ENCODE results near the gene TMEM60.
"Not testable (repeated sequence)": the region's sequence is repeated elsewhere in the genome, so short reads cannot be mapped to it uniquely, and the experiment has no call there.

The TMEM60 gene

DNA sequence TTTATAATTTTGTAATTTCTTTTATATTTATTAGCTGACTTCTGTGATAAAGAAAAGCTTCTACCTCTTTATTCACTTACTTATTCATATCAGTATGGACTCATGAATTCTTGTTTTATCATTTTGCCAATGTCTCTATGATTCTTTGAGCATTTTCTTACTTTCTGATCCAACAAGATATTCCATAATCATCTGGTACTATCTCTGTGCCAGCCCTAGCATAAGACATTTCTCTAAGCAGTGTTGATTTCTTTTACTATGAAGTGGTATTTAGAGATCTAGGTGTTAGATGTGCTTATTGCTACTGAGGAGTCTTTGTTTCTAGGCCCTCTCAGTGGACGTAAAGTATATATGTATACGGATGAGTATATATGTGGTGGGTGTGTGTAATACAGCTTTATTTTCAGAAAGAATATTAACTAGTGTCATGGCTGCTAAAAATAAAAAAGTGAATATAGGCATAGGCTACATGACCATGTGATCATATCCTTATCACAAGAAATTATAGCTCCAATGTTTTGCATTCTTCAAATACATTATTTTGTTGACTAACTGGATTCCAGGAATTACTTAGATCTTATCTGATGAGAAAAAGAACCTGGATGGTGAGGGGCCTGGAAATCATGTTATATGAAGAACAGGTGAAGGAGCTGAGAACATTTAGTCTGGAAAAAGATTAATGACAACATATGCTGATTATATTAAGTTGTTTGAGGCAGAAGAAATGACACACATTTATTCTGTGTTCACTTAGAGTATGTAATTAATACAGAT is 13.5 kb upstream of the TMEM60 start:
- no peak for DNase-seq

- no peak for DNase-seq
These were observed 10.3 kb upstream of the TMEM60 start for GRCh38 chr7:77808517-77808916.

- DNase-seq, result no peak
These were observed 8.2 kb upstream of the TMEM60 start for GRCh38 chr7:77806425-77806824.

- peak; percentile 46 for DNase-seq
These were observed 4.5 kb upstream of the TMEM60 start for GRCh38 chr7:77802557-77803405.

GRCh38 chr7:77800730-77801129 is 2.5 kb upstream of the TMEM60 start:
- no peak for DNase-seq

DNA sequence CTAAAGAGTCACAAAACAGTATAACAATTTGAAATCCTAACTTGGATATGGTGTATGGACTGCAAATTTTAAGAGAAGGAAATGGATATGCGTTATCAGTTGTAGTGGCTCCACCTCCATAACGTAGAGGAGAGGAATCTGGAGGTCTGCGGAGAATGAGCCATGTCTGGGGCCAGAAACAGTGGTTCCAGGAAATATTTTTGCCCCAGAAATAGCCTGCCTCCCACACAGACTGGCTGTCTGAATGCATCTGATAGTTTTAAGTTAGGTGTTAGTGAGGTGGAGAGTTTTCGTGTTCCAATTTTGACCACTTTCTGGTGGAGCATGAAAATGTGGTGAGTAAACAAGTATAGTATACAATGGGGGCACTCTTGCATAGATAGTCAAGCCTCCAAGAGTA is 1.9 kb upstream of the TMEM60 start:
- DNase-seq, result peak; percentile 41

GRCh38 chr7:77799078-77799964 is 1.1 kb upstream of the TMEM60 start:
- DNase-seq, result peak; percentile 29

DNA sequence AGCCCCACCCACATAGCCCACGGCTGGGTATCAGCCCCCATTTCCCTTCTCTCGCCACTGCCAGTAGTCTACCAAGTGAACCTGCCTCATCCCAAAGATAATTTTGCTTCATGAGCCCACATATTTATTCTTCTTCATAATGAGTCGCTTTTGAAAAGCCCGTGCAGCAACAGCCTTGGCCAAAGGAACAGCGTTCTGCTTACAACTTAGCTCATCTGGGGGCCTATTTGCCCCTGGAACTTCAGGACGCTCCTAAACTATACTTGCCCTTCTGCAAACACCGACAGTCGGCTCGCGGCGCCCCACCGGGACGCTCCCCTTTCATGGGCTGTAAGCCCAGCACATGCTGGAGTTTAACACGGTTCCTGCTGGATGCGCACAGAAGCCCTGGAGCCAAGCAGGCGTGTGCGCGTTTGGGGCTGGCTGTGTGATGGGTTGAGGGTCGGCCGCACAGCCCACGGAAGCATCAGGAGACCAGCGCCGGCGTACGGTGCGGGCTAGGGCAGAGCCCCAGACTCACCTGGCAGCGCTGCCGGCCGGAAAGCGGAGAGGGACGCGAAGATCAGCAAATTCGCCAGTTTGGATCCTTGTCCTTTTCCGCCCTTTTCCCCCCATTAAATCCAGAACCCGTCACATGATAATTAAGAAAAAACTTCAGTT is 370 bp downstream of the TMEM60 start:
- no peak for DNase-seq

DNA sequence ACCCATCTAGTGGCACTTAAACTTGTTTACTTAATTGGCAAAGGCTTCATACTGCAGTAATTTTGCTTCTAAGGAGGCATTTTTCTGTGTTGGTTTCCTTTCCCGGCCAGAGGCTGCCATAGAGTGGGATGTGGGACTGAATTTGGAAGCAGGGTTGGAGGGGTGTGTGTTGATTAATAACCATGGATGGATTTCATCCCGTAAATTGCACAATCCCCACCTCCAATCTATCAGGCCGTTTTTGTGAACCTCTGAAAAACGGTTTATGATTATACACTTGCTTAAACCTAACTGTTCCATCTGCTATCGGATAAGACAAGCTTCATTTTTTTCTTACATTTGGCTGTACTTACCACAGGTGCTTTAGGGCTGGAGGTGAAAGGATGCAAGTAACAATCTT is 1.3 kb downstream of the TMEM60 start:
- no peak for DNase-seq

DNA sequence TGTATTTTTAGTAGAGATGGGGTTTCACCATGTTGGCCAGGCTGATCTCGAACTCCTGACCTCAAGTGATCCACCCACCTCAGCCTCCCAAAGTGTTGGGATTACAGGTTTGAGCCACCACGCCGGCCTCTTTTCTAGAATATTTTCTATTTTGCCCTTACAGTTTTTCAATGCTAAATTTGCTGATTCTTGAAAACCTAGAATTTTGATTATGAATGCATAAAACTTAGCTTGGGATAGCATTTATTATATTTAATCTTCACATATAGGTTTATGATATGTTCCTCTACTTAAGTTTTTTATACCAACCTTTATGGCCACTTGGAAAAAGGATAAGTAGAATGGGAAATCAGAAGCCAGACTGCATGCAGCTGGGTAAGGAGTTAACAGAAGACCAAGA is 2.1 kb downstream of the TMEM60 start:
- DNase-seq, result no peak

- no peak for DNase-seq
These were observed 4.2 kb downstream of the TMEM60 start for GRCh38 chr7:77794000-77794399.

DNA sequence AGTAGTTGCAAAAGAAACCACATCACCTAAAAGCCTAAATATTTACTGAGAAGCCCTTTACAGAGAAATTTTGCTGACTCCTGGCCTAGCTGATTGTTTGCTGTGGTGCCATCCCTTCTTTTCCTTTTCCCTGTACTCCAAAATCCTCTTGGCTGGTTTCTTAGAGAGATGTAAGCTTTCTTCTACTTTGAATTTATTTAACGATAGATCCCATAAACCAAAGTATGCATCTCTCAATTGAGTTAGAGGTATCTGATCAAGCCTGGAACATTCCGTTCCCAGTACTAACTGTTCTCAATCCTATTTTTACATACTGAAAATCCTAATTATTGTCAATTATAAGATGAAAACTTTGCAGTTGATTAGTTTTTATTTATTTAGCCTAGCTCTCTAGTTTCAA is 6.3 kb downstream of the TMEM60 start:
- DNase-seq, result no peak

DNA sequence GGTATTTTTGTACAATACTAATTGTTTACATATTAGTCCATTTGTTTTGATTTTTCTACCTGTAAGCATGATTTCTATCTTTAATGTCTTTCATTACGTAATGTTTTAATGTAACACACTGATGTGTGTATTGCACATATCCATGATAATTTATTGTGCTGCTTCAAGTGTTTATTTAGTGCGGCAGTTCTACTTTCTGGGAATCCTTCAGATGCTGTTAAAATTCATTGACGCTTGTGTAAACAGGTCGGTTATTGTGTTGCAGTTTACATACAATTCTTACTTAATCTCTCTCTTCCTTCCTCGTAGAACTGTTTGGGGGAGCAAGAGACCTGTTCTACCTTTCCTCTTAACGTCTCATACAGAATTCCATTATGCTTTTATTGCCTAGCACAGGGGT is 6.9 kb downstream of the TMEM60 start:
- no peak for DNase-seq

GRCh38 chr7:77788327-77788902 is 9.8 kb downstream of the TMEM60 start:
- DNase-seq, result no peak

- no peak for DNase-seq
These were observed 11.5 kb downstream of the TMEM60 start for GRCh38 chr7:77786741-77787140.

DNA sequence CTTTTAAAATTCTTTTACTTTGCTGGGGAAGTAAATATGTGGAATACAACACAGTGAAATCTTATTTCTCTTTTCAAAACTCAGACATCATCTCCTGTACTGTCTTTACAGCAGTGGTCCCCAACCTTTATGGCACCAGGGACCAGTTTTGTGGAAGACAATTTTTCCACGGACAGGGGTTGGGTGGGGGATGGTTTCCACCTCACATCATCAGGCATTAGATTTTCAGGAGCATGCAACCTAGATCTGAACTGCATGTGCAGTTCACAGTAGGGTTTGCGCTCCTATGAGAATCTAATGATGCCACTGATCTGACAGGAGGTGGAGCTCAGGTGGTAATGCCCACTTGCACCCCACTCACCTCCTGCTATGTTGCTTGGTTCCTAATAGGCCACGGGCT is 12.2 kb downstream of the TMEM60 start:
- DNase-seq, result no peak

DNA sequence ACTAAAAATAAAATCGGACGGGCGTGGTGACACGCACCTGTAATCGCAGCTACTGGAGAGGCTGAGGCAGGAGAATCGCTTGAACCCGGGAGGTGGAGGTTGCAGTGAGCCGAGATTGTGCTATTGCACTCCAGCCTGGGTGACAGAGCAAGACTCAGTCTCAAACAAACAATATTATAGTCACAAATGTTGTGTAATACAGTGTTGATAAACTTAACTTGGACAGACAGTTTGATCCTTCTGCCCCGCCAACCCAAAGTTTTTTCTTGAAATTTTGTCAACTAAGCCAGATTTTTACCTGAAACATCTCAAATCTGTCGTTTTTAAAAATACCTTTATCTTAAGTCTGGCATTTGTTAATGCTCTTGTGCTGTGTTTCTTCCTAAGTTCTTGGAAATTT is 13.8 kb downstream of the TMEM60 start:
- not testable (repeated sequence) for DNase-seq

DNA sequence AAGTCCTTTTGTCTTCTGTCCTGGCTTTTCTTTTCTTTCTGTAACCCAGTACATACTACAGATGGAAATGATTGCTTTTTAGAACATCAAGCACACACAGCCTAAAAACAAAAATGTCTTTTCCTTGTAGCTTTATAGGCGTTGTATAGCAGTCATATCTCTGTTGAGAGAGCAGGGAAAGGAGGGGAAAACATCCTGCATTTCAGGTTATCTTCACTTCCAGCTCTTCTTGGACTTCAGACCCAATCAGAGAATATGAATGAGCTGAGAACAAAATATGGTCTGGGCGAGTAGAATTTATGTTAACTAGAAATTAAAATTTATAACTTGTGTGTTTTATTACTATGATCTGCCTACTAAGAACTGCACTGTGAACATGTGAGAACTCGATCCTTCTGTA is 14.7 kb downstream of the TMEM60 start:
- no peak for DNase-seq

GRCh38 chr7:77783111-77783510 is 15.1 kb downstream of the TMEM60 start:
- DNase-seq, result no peak

- no peak for DNase-seq
These were observed 15.9 kb downstream of the TMEM60 start for GRCh38 chr7:77782383-77782782.

DNA sequence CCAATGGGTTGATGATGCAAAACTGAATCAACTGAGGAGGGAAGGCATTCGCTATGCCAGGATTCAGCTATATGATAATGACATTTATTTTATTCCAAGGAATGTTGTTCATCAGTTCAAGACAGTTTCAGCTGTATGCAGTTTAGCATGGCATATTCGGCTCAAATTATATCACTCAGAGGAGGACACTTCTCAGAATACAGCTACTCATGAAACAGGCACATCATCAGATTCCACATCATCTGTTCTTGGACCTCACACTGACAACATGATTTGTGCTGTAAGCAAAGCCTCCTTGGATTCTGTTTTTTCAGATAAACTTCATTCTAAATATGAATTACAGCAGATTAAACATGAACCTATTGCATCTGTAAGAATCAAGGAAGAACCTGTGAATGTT is 19.7 kb downstream of the TMEM60 start:
- DNase-seq, result no peak

GRCh38 chr7:77771901-77772300 is 26.3 kb downstream of the TMEM60 start:
- DNase-seq, result no peak
